Kidney epithelial cell (primary cell): ENCODE data around the gene FREM3. TPM values are rescaled to one million over a fixed set of nuclear protein-coding genes. Genes with fewer than 3 reads are reported as not detected.
"Not testable (repeated sequence)": the region's sequence is repeated elsewhere in the genome, so short reads cannot be mapped to it uniquely, and the experiment has no call there.

Source experiments
- DNase-seq: peaks from one replicate; pipeline ENCODE4 v3.0.0-alpha.2; 2010; ENCODE audit warnings: low read depth
- H3K27me3 ChIP-seq: 2 replicates; pipeline ENCODE4 v1.6.0; 2011; ENCODE audit warnings: low read length; ENCODE audit not compliant: control insufficient read depth, insufficient read depth
- H3K36me3 ChIP-seq: 2 replicates; pipeline ENCODE4 v1.5.1; 2011; ENCODE audit warnings: low read length; ENCODE audit not compliant: control insufficient read depth, insufficient read depth
- H3K4me3 ChIP-seq: 2 replicates; pipeline ENCODE4 v1.5.1; 2011; ENCODE audit warnings: low read depth, mild to moderate bottlenecking, control low read depth, low read length
- CTCF ChIP-seq: IDR thresholded peaks from 2 replicates; pipeline ENCODE4 v1.5.1; 2011; ENCODE audit warnings: mild to moderate bottlenecking, moderate library complexity, low read length, control low read depth, inconsistent platforms; ENCODE audit not compliant: insufficient read depth, poor library complexity, severe bottlenecking
- total RNA-seq: library from RNA; depleted of rRNA; stranded (reverse); fragments of >200 nt; gene quantifications from 2 replicates; pipeline ENCODE4 v1.2.3, GENCODE V29; 2015

FREM3 gene
- 0.07 TPM in 1 of 2 replicates, not detected in the other for total RNA-seq

DNA sequence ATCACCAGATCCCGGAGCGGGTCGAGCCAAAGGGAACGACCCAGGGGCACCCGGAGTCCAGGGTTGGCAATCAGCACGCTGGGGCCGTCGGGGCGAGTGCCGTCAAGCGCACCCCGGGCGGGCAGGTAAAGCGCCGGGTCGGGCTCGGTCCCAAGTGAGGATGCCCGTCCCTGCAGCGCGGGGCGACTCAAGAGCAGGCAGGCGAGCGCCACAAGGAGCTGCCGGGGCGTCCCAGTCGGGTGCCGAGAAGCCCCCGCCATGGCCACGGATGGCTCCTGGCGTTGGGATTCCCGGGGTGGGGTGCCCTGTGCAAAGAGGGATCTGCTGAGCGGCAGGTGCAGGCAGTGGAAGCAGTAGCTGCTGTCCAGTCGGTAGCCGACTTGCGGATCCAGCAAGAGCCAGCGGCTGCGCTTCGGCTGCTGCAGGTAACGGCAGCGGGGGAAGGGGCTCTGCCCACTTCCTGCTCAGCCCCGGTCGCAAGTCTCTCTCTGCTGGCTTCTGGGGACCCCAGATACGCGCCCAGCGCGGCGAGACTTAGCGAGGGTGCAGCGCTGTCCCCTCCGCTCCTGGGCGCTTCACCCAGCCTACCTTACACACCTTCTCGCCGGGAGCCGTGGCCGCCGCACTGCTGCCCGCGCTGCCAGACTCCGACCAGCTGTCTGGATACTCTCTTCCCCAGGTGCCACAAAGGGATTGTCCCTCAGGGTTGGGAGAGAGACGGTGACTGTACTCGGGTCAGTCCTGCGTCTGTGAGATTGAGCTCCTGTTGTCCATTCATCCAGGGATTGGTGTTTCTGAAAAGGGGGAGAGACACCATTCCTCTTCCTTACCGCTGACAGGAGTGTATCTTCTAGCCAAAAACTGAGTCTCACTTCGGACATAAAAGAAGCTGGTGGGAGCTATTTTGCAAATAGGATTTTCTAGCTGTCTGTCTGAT is at the start of gene FREM3:
Gene FREM3, minus strand, starts transcription at position 260 of the 937 bp plus-strand sequence. Its CDS starts 0 bp downstream, at position 260.
- no peak for DNase-seq
- Histone ChIP-seq H3K27me3 (peaks cover 29% of the 10 kb centered on the region), H3K36me3 (no peaks in the 10 kb centered on the region), H3K4me3 (peak within 1 kb of the TSS; percentile 18)
- no peak for TF ChIP-seq CTCF

DNA sequence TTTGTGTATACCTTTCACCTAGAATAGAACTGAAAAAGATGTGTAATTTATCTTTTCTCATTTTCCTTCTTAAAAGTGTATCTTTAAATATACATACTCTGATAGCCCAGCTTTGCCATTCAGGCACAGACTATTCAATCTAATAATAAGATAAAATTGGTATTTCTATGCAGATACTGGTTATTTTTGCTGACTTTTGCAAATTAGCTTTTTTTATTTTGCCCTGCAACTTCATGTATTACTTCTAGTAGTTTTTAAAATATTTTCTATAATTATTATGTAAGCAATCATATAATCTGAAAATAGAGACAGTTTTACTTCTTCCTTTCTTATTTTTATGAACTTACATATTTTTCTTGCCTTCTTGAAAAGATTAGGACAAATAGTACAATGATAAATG is 45.4 kb upstream of the FREM3 start:
- DNase-seq = no peak
- Histone ChIP-seq H3K27me3 (no peaks in the 10 kb centered on the region), H3K4me3 (no peak overlapping the region), H3K36me3 (no peaks in the 10 kb centered on the region)
- no peak for TF ChIP-seq CTCF

DNA sequence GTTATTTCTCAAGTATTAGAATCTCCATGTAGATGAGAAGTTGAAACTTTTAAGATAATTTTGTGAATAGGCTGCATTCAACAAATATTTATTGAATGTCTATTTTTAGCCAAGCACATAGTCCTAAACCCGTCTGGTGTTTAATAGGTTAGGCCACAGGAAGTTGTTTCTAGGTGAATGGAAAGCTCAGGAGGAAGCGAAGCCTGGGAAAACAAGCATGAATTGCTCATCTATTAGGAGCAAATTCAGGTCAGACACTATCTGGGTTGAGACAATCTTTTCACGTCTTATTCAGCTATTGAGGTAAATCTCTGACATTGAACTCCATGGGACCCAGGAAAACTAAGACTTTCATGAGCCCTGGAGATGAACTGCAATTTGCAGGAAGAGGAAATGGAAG is 43.1 kb upstream of the FREM3 start:
- Histone ChIP-seq H3K4me3 (no peak overlapping the region), H3K36me3 (no peaks in the 10 kb centered on the region), H3K27me3 (no peaks in the 10 kb centered on the region)
- no peak for TF ChIP-seq CTCF
- no peak for DNase-seq

- TF ChIP-seq CTCF = no peak
- H3K36me3 ChIP-seq = no peaks in the 10 kb centered on the region
- no peak for DNase-seq
- H3K4me3 ChIP-seq = no peak overlapping the region
- no peaks in the 10 kb centered on the region for H3K27me3 ChIP-seq
These were observed 42.4 kb upstream of the FREM3 start for GRCh38 chr4:143742834-143743233.

GRCh38 chr4:143736861-143737260 is 36.4 kb upstream of the FREM3 start:
- H3K36me3 ChIP-seq = no peaks in the 10 kb centered on the region
- no peaks in the 10 kb centered on the region for H3K27me3 ChIP-seq
- no peak for TF ChIP-seq CTCF
- DNase-seq = no peak
- H3K4me3 ChIP-seq = no peak overlapping the region

GRCh38 chr4:143736061-143736460 is 35.6 kb upstream of the FREM3 start:
- not testable (repeated sequence) for H3K27me3 ChIP-seq, DNase-seq, H3K36me3 ChIP-seq, H3K4me3 ChIP-seq
